ENCODE measurements around the gene ROCK2.

The ROCK2 gene

DNA sequence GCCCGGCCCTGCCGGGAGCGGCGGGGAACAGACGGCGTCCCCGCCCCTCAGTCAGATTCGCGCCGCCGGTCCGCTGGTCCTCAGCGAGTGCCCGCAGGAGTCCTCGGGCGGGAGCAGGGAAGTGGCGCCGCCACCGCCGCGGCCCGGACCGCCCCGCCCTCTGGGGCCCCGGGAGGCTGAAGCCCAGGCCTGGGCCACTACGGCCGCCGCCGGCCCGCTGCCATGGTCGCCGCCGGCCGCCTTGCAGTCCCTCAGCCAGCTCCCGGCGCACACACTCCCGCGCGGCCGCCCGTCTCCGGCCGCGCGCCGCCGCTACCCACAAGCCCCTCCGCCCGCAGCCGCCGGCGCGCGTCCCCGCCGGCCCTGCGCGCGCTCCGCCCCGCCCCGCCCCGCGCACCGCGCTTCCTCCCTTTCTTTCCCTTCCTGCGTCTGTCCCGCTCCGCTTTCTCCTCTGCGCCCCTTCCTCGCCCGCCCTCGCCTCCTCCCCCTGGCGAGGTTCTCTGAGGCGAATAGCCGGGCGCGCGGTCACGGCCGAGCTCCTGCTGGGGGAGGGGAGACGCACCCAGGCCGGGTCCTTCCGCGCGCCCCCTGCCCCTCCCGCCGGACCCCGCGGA, at the start of gene ROCK2:
ROCK2 (minus strand) TSS at position 295 of the 614 bp plus-strand sequence. CDS start 500 bp downstream, outside the sequence.
- TF ChIP-seq EP300 (IDR thresholded peaks at IDR 0.05; ENCODE audit: borderline replicate concordance), result 0 out of 2 replicates have a peak, but pooled peaks have one; percentile 27
- TF ChIP-seq MAX (IDR thresholded peaks at IDR 0.05), result no peak
- no peak for TF ChIP-seq TCF12 (IDR thresholded peaks at IDR 0.05; ENCODE audit: low read depth)
- no peak for TF ChIP-seq EGR1 (IDR thresholded peaks at IDR 0.05)
- no peak for TF ChIP-seq NFIC (IDR thresholded peaks at IDR 0.05)
- TF ChIP-seq CEBPB (IDR thresholded peaks at IDR 0.05), result no peak
- peak; percentile 53; the same call in 1 of the 2 replicates for TF ChIP-seq TAF1 (IDR thresholded peaks at IDR 0.05; ENCODE audit: low read depth)
- TF ChIP-seq, protein P1, sequence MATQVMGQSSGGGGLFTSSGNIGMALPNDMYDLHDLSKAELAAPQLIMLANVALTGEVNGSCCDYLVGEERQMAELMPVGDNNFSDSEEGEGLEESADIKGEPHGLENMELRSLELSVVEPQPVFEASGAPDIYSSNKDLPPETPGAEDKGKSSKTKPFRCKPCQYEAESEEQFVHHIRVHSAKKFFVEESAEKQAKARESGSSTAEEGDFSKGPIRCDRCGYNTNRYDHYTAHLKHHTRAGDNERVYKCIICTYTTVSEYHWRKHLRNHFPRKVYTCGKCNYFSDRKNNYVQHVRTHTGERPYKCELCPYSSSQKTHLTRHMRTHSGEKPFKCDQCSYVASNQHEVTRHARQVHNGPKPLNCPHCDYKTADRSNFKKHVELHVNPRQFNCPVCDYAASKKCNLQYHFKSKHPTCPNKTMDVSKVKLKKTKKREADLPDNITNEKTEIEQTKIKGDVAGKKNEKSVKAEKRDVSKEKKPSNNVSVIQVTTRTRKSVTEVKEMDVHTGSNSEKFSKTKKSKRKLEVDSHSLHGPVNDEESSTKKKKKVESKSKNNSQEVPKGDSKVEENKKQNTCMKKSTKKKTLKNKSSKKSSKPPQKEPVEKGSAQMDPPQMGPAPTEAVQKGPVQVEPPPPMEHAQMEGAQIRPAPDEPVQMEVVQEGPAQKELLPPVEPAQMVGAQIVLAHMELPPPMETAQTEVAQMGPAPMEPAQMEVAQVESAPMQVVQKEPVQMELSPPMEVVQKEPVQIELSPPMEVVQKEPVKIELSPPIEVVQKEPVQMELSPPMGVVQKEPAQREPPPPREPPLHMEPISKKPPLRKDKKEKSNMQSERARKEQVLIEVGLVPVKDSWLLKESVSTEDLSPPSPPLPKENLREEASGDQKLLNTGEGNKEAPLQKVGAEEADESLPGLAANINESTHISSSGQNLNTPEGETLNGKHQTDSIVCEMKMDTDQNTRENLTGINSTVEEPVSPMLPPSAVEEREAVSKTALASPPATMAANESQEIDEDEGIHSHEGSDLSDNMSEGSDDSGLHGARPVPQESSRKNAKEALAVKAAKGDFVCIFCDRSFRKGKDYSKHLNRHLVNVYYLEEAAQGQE (IDR thresholded peaks at IDR 0.05; ENCODE audit: low read depth), result no peak
- TF ChIP-seq USF1 (IDR thresholded peaks at IDR 0.05), result no peak
- no peak for TF ChIP-seq RAD21 (IDR thresholded peaks at IDR 0.05; ENCODE audit: low read depth)
- no peak for TF ChIP-seq CREB1 (IDR thresholded peaks at IDR 0.05; ENCODE audit: low read depth)
- TF ChIP-seq FOXM1 (IDR thresholded peaks at IDR 0.05; ENCODE audit: borderline replicate concordance, low read depth), result no peak
- no peak for TF ChIP-seq ZBTB7A (IDR thresholded peaks at IDR 0.05; ENCODE audit: low read depth)
- TF ChIP-seq TEAD4 (IDR thresholded peaks at IDR 0.05), result no peak
- TF ChIP-seq YY1 (IDR thresholded peaks at IDR 0.05; ENCODE audit: low read depth), result no peak

DNA sequence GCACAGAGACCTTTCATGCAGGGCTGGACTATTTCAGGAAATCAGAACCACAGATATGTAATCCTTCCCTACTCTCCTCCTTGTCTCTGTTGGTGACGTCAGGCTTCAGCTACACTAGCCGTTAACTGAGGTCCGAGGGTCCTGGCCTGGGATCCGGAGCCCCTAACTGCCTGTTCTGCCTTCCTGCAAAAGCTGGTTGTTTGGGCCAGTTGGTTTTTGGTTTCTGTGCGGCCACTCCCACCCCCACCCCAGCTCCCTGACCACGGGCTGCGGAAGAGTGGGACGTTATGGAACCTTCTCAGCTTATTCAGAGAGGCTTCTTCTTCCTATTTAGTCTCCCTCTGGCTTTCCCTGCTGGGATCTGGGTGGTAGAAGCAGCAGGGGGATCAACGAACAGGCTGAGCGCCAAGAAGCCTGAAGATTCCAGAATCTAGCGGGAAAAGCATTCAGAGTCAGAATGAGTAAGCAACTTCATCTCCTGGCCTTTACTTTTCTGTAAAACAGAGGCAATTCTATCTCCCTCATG, 49.3 kb upstream of the ROCK2 start:
- no peak for TF ChIP-seq USF1 (IDR thresholded peaks at IDR 0.05)
- TF ChIP-seq YY1 (IDR thresholded peaks at IDR 0.05; ENCODE audit: low read depth), result no peak
- no peak for TF ChIP-seq TAF1 (IDR thresholded peaks at IDR 0.05; ENCODE audit: low read depth)
- TF ChIP-seq CREB1 (IDR thresholded peaks at IDR 0.05; ENCODE audit: low read depth), result no peak
- TF ChIP-seq RAD21 (IDR thresholded peaks at IDR 0.05; ENCODE audit: low read depth), result no peak
- TF ChIP-seq ZBTB7A (IDR thresholded peaks at IDR 0.05; ENCODE audit: low read depth), result no peak
- TF ChIP-seq, protein P1 (IDR thresholded peaks at IDR 0.05; ENCODE audit: low read depth), result no peak
- TF ChIP-seq TEAD4 (IDR thresholded peaks at IDR 0.05), result no peak
- no peak for TF ChIP-seq EP300 (IDR thresholded peaks at IDR 0.05; ENCODE audit: borderline replicate concordance)
- TF ChIP-seq EGR1 (IDR thresholded peaks at IDR 0.05), result no peak
- no peak for TF ChIP-seq MAX (IDR thresholded peaks at IDR 0.05)
- TF ChIP-seq FOXM1 (IDR thresholded peaks at IDR 0.05; ENCODE audit: borderline replicate concordance, low read depth), result no peak
- TF ChIP-seq NFIC (IDR thresholded peaks at IDR 0.05), result no peak
- no peak for TF ChIP-seq TCF12 (IDR thresholded peaks at IDR 0.05; ENCODE audit: low read depth)
- no peak for TF ChIP-seq CEBPB (IDR thresholded peaks at IDR 0.05)

DNA sequence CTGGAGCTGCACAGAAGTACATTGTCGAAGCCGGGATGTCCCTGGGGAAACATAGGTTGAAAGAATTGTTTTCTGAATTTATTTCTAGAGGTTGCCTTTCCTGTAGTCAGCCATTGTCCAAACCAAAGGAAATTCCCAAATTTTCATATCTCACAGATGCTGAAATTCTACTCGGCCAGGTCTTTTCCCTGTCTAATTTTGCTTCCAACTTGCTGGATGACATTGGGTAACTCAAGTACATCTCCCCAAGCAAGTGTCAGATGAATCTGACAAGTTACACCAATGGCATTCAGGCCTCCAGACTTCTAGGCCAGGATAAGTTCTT, 47.5 kb upstream of the ROCK2 start:
- no peak for TF ChIP-seq NFIC (IDR thresholded peaks at IDR 0.05)
- TF ChIP-seq MAX (IDR thresholded peaks at IDR 0.05), result no peak
- no peak for TF ChIP-seq TAF1 (IDR thresholded peaks at IDR 0.05; ENCODE audit: low read depth)
- TF ChIP-seq EGR1 (IDR thresholded peaks at IDR 0.05), result no peak

DNA sequence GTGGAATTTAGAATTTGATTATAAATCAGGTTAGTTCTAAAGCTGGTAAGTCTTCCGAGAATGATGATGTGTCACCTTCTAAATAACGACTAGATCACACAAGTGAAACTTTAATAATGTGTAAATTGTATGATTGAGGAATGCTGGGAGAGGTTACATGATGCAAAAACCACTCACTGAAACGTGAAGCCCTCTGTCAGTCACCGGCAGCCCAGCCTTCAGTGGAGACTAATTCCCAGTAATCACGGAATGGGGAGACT, 45.9 kb upstream of the ROCK2 start:
- TF ChIP-seq FOXM1 (IDR thresholded peaks at IDR 0.05; ENCODE audit: borderline replicate concordance, low read depth), result no peak
- TF ChIP-seq MAX (IDR thresholded peaks at IDR 0.05), result no peak
- TF ChIP-seq, protein P1 (IDR thresholded peaks at IDR 0.05; ENCODE audit: low read depth), result no peak
- TF ChIP-seq TCF12 (IDR thresholded peaks at IDR 0.05; ENCODE audit: low read depth), result no peak
- TF ChIP-seq TAF1 (IDR thresholded peaks at IDR 0.05; ENCODE audit: low read depth), result no peak
- TF ChIP-seq CREB1 (IDR thresholded peaks at IDR 0.05; ENCODE audit: low read depth), result no peak
- no peak for TF ChIP-seq CEBPB (IDR thresholded peaks at IDR 0.05)
- TF ChIP-seq YY1 (IDR thresholded peaks at IDR 0.05; ENCODE audit: low read depth), result no peak
- no peak for TF ChIP-seq TEAD4 (IDR thresholded peaks at IDR 0.05)

Measured in Ishikawa (cell line).